Inferior parietal cortex (tissue), 1 donor: ENCODE results near the gene FLRT3.

ENCODE experiments used
- DNase-seq: peaks from one replicate; pipeline ENCODE4 v3.0.0-alpha.2; 2016; ENCODE audit errors: extremely low spot score

Gene FLRT3

DNA sequence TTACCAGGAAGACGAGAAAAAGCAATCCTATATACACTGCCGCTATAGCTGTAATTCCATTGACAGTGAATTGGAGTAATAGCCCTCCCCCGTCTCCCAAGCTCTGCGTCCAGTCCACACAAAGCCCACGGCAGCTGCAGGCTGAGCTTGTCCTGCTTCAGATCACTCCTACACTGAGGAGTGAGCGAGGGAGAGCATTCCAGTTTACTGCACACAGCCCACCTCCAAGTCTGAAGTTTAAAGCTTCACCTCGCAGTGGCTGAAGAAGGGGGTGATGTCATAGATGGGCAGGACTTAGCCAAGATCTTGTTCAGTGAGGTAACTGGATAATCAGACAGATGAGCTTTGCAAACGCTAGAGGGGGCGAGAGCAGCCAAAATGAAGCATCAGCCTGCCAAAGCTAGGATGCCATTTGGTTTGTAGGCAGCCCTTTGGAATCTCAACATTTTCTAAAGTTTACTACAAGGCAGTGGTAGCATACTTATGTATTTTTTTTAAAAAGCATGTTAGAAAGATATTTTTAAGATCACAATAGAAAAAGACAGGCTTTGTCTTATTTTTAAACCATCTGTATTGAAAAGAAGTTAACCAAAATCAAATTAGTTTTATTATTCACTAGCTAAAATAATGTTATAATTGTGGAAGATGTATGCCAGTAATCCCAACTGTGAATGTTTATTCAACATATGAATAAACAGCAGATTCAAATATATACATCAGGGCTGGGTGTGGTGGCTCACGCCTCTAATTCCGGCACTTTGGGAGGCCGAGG is at the start of gene FLRT3:
Gene FLRT3, minus strand, starts transcription at position 213 of the 772 bp plus-strand sequence. CDS start 10,106 bp downstream, outside the sequence.
- peak; percentile 92 for DNase-seq

GRCh38 chr20:14386726-14387125 is 49.3 kb upstream of the FLRT3 start:
- no peak for DNase-seq

- DNase-seq: no peak
These were observed 47.8 kb upstream of the FLRT3 start for GRCh38 chr20:14385176-14385740.

- peak; percentile 11 for DNase-seq
These were observed 47.2 kb upstream of the FLRT3 start for GRCh38 chr20:14384416-14385175.

- no peak for DNase-seq
These were observed 45.9 kb upstream of the FLRT3 start for GRCh38 chr20:14383335-14383734.

DNA sequence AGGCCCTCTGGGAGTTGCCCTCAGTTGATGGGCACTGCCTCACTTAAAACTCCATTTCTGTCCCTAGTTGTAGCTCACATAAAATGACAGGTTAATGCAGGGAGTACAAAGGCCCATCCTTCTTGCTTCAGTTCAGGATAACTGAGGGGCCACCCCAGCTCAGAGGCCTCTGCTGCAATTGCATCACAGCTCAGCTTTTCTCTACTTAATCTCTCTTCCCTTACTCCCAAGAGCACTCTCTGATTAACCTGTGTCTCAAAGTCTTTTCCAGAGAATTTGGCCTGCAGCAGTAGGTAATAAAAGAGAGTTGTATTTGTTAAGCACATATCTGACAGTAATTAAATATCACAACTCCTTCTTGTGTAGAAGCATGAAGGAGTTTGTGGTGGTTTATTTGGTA is 40.9 kb upstream of the FLRT3 start:
- no peak for DNase-seq

GRCh38 chr20:14375416-14375985 is 38.1 kb upstream of the FLRT3 start:
- DNase-seq: no peak

DNA sequence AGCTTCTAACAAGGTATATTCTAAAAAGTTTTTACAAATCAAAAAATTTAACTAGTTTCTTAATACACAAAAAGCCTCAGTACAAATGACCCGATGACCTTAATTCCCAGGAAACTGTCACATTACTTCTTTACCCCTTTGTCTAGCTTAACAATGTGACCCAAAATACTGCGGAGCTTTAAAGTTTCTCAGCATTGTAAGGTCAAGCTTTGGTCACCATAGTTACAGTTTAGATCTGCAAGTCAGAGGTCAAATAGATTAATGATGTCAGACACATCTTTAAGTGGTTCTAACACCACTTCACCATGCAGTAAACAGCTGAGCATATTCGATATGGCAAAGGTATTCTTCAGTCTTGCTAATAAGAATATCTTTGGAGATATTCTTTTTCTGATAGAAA is 36.8 kb upstream of the FLRT3 start:
- no peak for DNase-seq

DNA sequence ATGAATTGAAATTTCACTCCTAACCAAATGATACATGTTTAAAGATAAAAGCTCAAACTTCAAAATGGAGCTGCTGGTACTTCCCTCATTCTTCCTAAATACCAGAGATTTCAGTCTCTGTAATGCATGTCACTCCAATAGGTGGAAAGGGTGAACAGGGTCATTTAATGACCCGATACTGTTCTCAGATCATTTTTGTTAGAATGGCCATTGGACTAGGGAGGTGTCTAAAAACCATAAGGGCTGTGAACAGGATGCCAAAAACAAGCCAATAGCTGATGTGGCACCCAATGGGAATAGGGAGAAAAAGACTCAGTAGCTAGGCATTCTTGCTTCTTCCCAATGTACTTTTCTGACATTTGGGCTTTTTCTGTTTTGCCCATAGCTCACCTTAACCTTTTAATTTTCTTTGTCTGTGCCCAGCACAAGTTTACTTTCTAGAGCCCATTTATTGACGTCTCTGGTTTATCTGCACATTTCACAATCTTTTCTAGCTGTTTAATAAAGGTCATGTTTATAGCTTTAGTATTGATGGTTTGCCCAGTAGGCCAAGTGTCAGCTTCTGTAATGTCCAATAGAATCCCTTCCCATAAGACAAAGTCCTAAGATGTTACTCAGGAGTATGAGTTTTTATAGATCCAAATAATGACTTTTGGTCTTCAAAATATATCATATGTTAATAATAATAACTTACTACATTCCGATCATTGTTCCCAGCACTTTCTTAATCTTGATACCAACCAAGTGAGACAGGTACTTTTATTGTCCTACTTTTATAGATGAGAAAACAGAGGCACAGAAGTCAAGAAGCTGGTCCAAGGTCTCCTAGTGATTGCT is 24.3 kb upstream of the FLRT3 start:
- DNase-seq: no peak

- DNase-seq: no peak
These were observed 23.0 kb upstream of the FLRT3 start for GRCh38 chr20:14360416-14360815.

DNA sequence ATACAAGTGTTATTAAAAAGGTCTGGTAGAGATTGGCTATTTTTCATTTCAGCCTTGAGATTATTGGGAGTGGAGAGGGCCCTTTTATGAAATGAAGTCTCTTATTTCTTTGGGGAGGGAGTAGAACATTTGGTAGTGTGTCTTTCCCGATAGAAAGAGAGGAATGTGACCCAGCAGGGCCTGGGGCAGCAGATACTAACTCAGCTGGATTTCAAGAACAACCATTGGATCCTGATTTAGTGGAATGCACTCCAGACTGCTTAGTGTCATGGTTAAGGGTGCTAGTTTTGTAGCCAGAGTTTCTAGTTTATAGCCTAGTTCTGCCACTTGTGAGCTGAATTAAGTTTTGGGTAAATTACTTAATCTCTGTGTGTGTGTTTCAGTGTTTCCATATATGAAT is 18.4 kb upstream of the FLRT3 start:
- DNase-seq: no peak

DNA sequence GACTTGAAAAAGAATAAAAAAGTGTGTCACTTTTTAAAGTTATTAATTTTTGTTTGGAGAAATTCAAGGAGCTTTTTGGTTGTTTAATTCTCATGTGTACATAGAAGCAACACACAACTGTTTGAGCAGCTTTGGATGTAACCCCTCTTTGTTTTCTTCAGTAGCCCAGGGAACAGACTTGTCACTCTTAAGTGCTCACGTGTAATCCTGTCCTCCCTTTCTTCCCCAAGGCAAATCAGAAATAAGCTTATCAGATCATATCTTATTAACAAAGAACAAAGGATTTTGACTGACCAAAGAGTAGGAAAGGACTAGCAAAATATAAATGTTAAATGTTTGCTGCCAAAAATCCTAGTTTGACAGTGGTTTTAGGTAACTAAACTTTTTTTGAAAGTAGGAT is 7.3 kb upstream of the FLRT3 start:
- no peak for DNase-seq

DNA sequence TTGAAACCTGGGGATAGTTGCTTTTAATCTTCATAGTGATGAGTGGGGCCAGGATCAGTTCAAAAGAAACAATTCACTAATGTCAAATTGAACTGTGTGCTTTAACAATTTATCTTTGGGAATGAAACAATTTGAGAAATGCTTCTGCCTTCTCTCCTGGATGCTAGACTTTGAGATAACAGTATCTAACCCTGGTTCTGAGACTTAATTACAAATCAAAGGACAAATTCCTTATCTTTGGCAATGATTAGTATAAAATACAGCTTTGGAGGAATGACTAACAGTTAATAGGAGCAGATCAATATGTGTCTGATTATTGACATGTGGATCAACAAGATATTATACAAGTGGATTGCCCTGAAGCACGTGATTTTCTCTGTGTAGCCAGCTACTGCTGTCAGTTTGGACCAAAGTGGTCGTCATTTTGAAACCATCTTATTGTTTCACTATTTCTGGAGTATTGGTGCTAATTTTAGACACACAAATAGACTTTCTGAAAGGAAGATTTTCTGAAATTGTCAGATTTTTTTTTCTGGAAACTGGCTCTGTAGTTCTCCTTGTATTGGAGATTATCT is 6.2 kb upstream of the FLRT3 start:
- DNase-seq: no peak

GRCh38 chr20:14342918-14343317 is 5.5 kb upstream of the FLRT3 start:
- no peak for DNase-seq

DNA sequence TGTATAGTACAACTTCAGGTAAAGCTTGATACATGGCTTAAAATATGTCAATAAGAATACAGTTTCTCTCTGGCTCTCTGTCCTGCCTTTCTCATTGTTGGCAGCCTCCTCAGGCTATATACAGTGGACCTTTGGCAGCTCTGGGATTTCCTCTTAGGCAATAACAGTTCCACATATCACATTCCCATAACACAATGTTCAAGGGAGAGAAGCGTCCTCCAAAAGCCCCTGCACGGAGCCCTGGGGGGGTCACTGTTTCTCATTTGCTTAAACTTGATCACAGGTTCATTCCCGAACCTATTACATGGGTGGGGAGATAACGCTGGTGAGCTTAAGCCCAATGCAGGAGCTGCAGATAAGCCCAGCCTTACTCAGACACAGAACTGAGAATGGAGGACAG is 4.4 kb upstream of the FLRT3 start:
- no peak for DNase-seq

DNA sequence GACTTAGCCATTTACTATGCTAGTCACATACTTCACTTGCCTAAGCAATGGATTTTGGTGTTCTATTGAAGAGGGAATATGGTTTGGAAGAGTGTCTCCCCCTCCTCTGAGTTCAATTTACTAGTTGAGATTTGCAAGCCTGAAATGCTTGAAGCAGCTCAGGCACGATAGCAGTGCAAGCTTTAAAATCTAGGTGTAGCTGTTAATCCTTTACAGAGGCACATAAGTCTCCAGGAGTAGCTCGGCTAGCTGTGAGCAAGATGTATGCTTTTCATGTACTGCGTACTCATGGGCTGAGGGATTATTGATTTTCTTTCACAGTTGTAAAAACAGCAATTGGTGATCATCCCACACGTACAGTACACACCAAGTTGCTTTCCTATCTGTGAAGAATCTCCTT is 726 bp downstream of the FLRT3 start:
- DNase-seq: peak; percentile 47

DNA sequence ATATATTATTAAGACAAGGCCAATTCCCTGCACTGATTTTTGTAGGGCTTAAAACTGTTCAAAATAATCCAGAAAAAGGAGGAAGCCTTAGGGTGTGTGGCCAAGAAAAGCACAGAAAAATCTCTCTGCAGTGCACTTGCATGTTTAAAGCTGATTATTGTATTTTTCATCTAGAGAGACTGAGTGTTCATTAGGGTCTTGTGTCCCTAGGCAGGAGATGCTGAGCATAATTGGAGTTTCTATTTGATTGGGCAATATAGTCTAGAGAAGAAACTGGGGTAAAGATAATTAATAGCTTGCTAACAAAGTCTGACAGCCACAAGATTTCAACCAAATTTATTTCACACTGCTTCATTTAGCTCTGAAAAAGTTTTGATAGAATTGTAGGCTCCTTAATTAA is 2.4 kb downstream of the FLRT3 start:
- DNase-seq: peak; percentile 41

- peak; percentile 78 for DNase-seq
These were observed 3.0 kb downstream of the FLRT3 start for GRCh38 chr20:14334306-14334930.

- DNase-seq: peak; percentile 36
These were observed 3.7 kb downstream of the FLRT3 start for GRCh38 chr20:14333721-14334120.

- DNase-seq: peak; percentile 41
These were observed 4.5 kb downstream of the FLRT3 start for GRCh38 chr20:14332866-14333265.

- peak; percentile 20 for DNase-seq
These were observed 5.8 kb downstream of the FLRT3 start for GRCh38 chr20:14331646-14332045.
